K562 (cell line): ENCODE data around the gene ACTR3C. TPM values are rescaled to one million over a fixed set of nuclear protein-coding genes. Genes with fewer than 3 reads are reported as not detected.
A peak's percentile ranks its signal among the peaks of the same experiment; 100 is the strongest.

Experiments used
- ARID2 ChIP-seq: fragments of 450-650 bp; IDR thresholded peaks from 2 replicates; pipeline ENCODE4 v1.6.1; 2017; ENCODE audit warnings: antibody characterized with exemption, mild to moderate bottlenecking
- BCOR ChIP-seq: fragments of 450-650 bp; IDR thresholded peaks from 2 replicates; pipeline ENCODE4 v1.6.1; 2016
- CC2D1A ChIP-seq: fragments of 450-650 bp; IDR thresholded peaks from 2 replicates; pipeline ENCODE4 v1.6.1; 2017; ENCODE audit warnings: mild to moderate bottlenecking
- CEBPB ChIP-seq: fragments of 450-650 bp; IDR thresholded peaks from 2 replicates; pipeline ENCODE4 v1.6.1; 2016; ENCODE audit warnings: missing genetic modification characterization, missing compliant biosample characterization
- E2F3 ChIP-seq: fragments of 250-450 bp; sonication (Bioruptor Pico); IDR thresholded peaks from 2 replicates; pipeline ENCODE4 v1.4.0; 2020; ENCODE audit warnings: mild to moderate bottlenecking
- FOXJ2 ChIP-seq: fragments of 200-800 bp; sonication (Bioruptor generic); IDR thresholded peaks from 2 replicates; pipeline ENCODE4 v1.6.1; 2016; ENCODE audit warnings: missing genetic modification characterization, missing compliant biosample characterization
- FOXJ3 ChIP-seq: sonication (generic); formaldehyde crosslinking; IDR thresholded peaks from 2 replicates; pipeline ENCODE4 v1.4.0; 2020; ENCODE audit warnings: mild to moderate bottlenecking, missing genetic modification reagents
- GABPB1 ChIP-seq: sonication (generic); formaldehyde crosslinking; IDR thresholded peaks from 2 replicates; pipeline ENCODE4 v1.8.0; 2022; ENCODE audit warnings: mild to moderate bottlenecking, missing genetic modification reagents
- GATAD2A ChIP-seq: fragments of 450-650 bp; IDR thresholded peaks from 2 replicates; pipeline ENCODE4 v1.6.1; 2017
- NCOA4 ChIP-seq: fragments of 450-650 bp; IDR thresholded peaks from 2 replicates; pipeline ENCODE4 v1.6.1; 2018; ENCODE audit warnings: mild to moderate bottlenecking; ENCODE audit not compliant: partially characterized antibody
- PTBP1 ChIP-seq: fragments of 200-400 bp; formaldehyde crosslinking; IDR thresholded peaks from 2 replicates; pipeline ENCODE4 v1.6.1; 2017; ENCODE audit warnings: low read depth, low read length
- SMARCA4 ChIP-seq: fragments of 450-650 bp; IDR thresholded peaks from 2 replicates; pipeline ENCODE4 v1.6.1; 2016
- SMC3 ChIP-seq: conservative IDR thresholded peaks from 2 replicates; pipeline ENCODE4 v1.6.1; 2011; ENCODE audit warnings: low read depth, low read length, improper control_type of control experiment; ENCODE audit not compliant: insufficient read depth
- TARDBP ChIP-seq: fragments of 450-650 bp; IDR thresholded peaks from 2 replicates; pipeline ENCODE4 v1.6.1; 2016
- TEAD4 ChIP-seq, 2 experiments: sonication (generic) in 1 of 2; formaldehyde crosslinking in 1 of 2; IDR thresholded peaks; 2 replicates each; pipeline versions ENCODE4 v1.6.1 to v1.8.0; 2012 to 2022; ENCODE audit warnings: borderline replicate concordance in 1 of 2, inconsistent platforms in 1 of 2, low read length in 1 of 2, mild to moderate bottlenecking in 1 of 2, missing genetic modification reagents in 1 of 2
- ZBTB7A ChIP-seq: IDR thresholded peaks from 2 replicates; pipeline ENCODE4 v1.6.1; 2011; ENCODE audit warnings: low read depth, mild to moderate bottlenecking, low read length, moderate library complexity, borderline replicate concordance; ENCODE audit not compliant: control insufficient read depth
- ZNF274 ChIP-seq: IDR thresholded peaks from 2 replicates; pipeline ENCODE4 v1.6.1; 2011; ENCODE audit warnings: low read depth, mild to moderate bottlenecking, low read length, moderate library complexity, borderline replicate concordance
- polyA plus RNA-seq, 8 experiments: library from polyadenylated mRNA; depleted of rRNA in 4 of 8; stranded (reverse) in 5 of 8; unstranded in 3 of 8; fragments of >200 nt; fragmentation: Nextera tagmentation in 2 of 8; fragmentation: Illumina TruSeq in 1 of 8; extraction: Ambion mirVana in 2 of 8; extraction: Trizol in 1 of 8; gene quantifications; 2 replicates each; pipeline versions ENCODE4 v1.2.1 to v1.2.3, GENCODE V29; 2011 to 2014; ENCODE audit warnings: inconsistent platforms in 1 of 8, missing spikeins in 1 of 8
- total RNA-seq, 7 experiments: library from RNA; depleted of rRNA in 6 of 7; stranded (reverse); fragments of >200 nt in 6 of 7; fragmentation: Illumina TruSeq in 2 of 7; extraction: Trizol in 2 of 7; gene quantifications; 2 replicates each; pipeline versions ENCODE4 v1.2.1 to v1.2.3, GENCODE V29; 2011 to 2021; ENCODE audit warnings: low replicate concordance in 1 of 7
- TF ChIP-seq, protein P1 (sequence below): fragments of 250-450 bp; sonication (Bioruptor Pico); IDR thresholded peaks from 2 replicates; pipeline ENCODE4 v1.9.0; 2021; ENCODE audit warnings: mild to moderate bottlenecking
- TF ChIP-seq, protein P2 (sequence below): fragments of 450-650 bp; formaldehyde crosslinking; IDR thresholded peaks from 2 replicates; pipeline ENCODE4 v1.4.0; 2022; ENCODE audit warnings: mild to moderate bottlenecking, moderate library complexity
- TF ChIP-seq, protein P3 (sequence below), 3 experiments: IDR thresholded peaks in 2 of 3; conservative IDR thresholded peaks in 1 of 3; 2 replicates each; pipeline ENCODE4 v1.5.1; 2011 to 2012; ENCODE audit warnings: low read length in 3 of 3, mild to moderate bottlenecking in 3 of 3, control low read depth in 2 of 3, improper control_type of control experiment in 1 of 3, inconsistent platforms in 1 of 3, low read depth in 1 of 3, mixed read lengths in 1 of 3, moderate library complexity in 1 of 3; ENCODE audit not compliant: insufficient read depth in 2 of 3
- TF ChIP-seq, protein P4 (sequence below): fragments of 250-450 bp; sonication (Bioruptor Pico); IDR thresholded peaks from 2 replicates; pipeline ENCODE4 v1.8.0; 2021; ENCODE audit warnings: borderline replicate concordance, mild to moderate bottlenecking, moderate library complexity; ENCODE audit not compliant: poor library complexity, severe bottlenecking
- TF ChIP-seq, protein P5 (sequence below): fragments of 250-450 bp; sonication (Bioruptor Pico); IDR thresholded peaks from 2 replicates; pipeline ENCODE4 v1.5.0; 2022; ENCODE audit warnings: mild to moderate bottlenecking

ACTR3C gene
- total and polyA plus RNA-seq, 9 of the 15 experiments (the other 6 are each of a cell fraction or from before 2014, with no cell fraction given): 9.0 to 35.4 (median 13.3) TPM

DNA sequence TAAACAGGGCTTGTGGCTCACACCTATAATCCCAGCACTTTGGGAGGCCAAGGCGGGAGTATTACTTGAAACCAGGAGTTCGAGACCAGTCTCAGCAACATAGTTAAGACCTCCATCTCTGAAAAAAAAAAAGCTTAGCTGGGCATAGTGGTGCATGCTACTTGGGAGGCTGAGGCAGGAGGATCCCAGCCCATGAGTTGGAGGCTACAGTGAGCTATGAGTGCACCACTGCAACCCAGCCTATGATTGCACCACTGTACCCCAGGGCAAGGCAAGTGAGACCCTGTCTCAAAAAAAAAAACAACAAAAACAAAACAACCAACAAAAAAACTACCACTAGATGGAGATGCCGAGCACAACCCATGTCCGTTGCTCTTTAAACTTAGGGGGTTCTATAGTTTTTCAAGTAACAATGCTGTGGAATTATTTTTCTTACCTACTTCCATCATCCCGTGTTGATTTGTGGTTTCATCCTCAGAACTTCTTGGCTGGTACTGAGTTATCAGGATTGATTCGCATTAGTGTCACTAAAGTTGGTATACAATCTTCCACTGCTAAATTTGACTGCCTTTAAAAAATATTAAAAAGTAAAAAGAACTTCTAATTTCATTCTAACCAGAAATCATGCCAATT, 33.0 kb upstream of the ACTR3C start (continued):
- TF ChIP-seq TEAD4 (IDR thresholded peaks at IDR 0.05; ENCODE audit: low read length) (peak; percentile 18; the same call in 1 of the 2 replicates), TEAD4 (CRISPR knock-in tag; IDR thresholded peaks at IDR 0.05; ENCODE audit: borderline replicate concordance) (no peak), FOXJ3 (CRISPR knock-in tag) (no peak), BCOR (peak; percentile 40; the same call in 1 of the 2 replicates), FOXJ2 (tag) (no peak), CC2D1A (peak; percentile 82), GATAD2A (0 out of 2 replicates have a peak, but pooled peaks have one; percentile 57), ZBTB7A (peak; percentile 43; the same call in 1 of the 2 replicates), TARDBP (peak; percentile 16; the same call in 1 of the 2 replicates), SMC3 (peak; percentile 53; the same call in 1 of the 2 replicates), ZNF274 (no peak), E2F3 (CRISPR knock-in tag) (no peak), NCOA4 (peak; percentile 52), SMARCA4 (0 out of 2 replicates have a peak, but pooled peaks have one; percentile 23), ARID2 (0 out of 2 replicates have a peak, but pooled peaks have one; percentile 16), CEBPB (tag) (no peak), GABPB1 (CRISPR knock-in tag) (0 out of 2 replicates have a peak, but pooled peaks have one; percentile 26), PTBP1 (no peak)
- TF ChIP-seq, protein P1, sequence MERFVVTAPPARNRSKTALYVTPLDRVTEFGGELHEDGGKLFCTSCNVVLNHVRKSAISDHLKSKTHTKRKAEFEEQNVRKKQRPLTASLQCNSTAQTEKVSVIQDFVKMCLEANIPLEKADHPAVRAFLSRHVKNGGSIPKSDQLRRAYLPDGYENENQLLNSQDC (CRISPR knock-in tag): no peak
- TF ChIP-seq, protein P2, sequence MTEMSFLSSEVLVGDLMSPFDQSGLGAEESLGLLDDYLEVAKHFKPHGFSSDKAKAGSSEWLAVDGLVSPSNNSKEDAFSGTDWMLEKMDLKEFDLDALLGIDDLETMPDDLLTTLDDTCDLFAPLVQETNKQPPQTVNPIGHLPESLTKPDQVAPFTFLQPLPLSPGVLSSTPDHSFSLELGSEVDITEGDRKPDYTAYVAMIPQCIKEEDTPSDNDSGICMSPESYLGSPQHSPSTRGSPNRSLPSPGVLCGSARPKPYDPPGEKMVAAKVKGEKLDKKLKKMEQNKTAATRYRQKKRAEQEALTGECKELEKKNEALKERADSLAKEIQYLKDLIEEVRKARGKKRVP (CRISPR knock-in tag): no peak
- TF ChIP-seq, protein P3, sequence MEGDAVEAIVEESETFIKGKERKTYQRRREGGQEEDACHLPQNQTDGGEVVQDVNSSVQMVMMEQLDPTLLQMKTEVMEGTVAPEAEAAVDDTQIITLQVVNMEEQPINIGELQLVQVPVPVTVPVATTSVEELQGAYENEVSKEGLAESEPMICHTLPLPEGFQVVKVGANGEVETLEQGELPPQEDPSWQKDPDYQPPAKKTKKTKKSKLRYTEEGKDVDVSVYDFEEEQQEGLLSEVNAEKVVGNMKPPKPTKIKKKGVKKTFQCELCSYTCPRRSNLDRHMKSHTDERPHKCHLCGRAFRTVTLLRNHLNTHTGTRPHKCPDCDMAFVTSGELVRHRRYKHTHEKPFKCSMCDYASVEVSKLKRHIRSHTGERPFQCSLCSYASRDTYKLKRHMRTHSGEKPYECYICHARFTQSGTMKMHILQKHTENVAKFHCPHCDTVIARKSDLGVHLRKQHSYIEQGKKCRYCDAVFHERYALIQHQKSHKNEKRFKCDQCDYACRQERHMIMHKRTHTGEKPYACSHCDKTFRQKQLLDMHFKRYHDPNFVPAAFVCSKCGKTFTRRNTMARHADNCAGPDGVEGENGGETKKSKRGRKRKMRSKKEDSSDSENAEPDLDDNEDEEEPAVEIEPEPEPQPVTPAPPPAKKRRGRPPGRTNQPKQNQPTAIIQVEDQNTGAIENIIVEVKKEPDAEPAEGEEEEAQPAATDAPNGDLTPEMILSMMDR (IDR thresholded peaks at IDR 0.05 in 2 of 3, conservative IDR thresholded peaks at IDR 0.05 in 1 of 3; ENCODE audit: insufficient read depth in 2 of 3, low read depth in 1 of 3, low read length in 3 of 3): peak; percentile 79 to 89 (median 89)
- TF ChIP-seq, protein P4, sequence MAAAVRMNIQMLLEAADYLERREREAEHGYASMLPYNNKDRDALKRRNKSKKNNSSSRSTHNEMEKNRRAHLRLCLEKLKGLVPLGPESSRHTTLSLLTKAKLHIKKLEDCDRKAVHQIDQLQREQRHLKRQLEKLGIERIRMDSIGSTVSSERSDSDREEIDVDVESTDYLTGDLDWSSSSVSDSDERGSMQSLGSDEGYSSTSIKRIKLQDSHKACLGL (CRISPR knock-in tag): no peak
- TF ChIP-seq, protein P5, sequence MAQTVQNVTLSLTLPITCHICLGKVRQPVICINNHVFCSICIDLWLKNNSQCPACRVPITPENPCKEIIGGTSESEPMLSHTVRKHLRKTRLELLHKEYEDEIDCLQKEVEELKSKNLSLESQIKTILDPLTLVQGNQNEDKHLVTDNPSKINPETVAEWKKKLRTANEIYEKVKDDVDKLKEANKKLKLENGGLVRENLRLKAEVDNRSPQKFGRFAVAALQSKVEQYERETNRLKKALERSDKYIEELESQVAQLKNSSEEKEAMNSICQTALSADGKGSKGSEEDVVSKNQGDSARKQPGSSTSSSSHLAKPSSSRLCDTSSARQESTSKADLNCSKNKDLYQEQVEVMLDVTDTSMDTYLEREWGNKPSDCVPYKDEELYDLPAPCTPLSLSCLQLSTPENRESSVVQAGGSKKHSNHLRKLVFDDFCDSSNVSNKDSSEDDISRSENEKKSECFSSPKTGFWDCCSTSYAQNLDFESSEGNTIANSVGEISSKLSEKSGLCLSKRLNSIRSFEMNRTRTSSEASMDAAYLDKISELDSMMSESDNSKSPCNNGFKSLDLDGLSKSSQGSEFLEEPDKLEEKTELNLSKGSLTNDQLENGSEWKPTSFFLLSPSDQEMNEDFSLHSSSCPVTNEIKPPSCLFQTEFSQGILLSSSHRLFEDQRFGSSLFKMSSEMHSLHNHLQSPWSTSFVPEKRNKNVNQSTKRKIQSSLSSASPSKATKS (CRISPR knock-in tag): no peak
